Ascending aorta (tissue), 2 donors: ENCODE results near the gene E4F1. TPM values are rescaled to one million over a fixed set of nuclear protein-coding genes. Genes with fewer than 3 reads are reported as not detected.

Experiments
- DNase-seq, 2 donors: peaks; one replicate each; pipeline ENCODE4 v3.0.0-alpha.2; 2019; ENCODE audit warnings: low spot score in 2 of 2
- H3K27ac ChIP-seq, 2 donors: fragments of 200-600 bp; sonication (generic); one replicate each; pipeline ENCODE4 v1.5.1; 2016 to 2017; ENCODE audit warnings: mild to moderate bottlenecking in 1 of 2
- H3K27me3 ChIP-seq: fragments of 200-600 bp; sonication (generic); one replicate; pipeline ENCODE4 v1.5.1; 2017
- H3K36me3 ChIP-seq, 2 donors: fragments of 200-600 bp; sonication (generic); one replicate each; pipeline ENCODE4 v1.5.1; 2016
- H3K4me1 ChIP-seq, 2 donors: fragments of 200-600 bp; sonication (generic); one replicate each; pipeline ENCODE4 v1.5.1; 2016 to 2017; ENCODE audit warnings: mild to moderate bottlenecking in 1 of 2
- H3K4me3 ChIP-seq, 2 donors: fragments of 200-600 bp; sonication (generic); one replicate each; pipeline ENCODE4 v1.5.1; 2016 to 2017; ENCODE audit warnings: mild to moderate bottlenecking in 1 of 2
- H3K9me3 ChIP-seq, 2 donors: fragments of 200-600 bp; sonication (generic); one replicate each; pipeline ENCODE4 v1.5.1; 2016
- intact Hi-C: fragments of 100-400 bp; cut with DNase I; formaldehyde crosslinking; loops from one replicate; pipeline ENCODE4 v1.15.1; 2023
- total RNA-seq: library from RNA; depleted of rRNA; stranded (reverse); fragments of >200 nt; gene quantifications from one replicate; pipeline ENCODE4 v1.1.0, GENCODE V29; 2016
- TF ChIP-seq, protein P1 (sequence below), 3 experiments: fragments of 200-600 bp in 2 of 3; fragments of 450-650 bp in 1 of 3; sonication (generic) in 2 of 3; IDR thresholded peaks; one replicate each; pipeline ENCODE4 v1.5.1; 2016 to 2019; ENCODE audit warnings: antibody characterized with exemption in 3 of 3, mild to moderate bottlenecking in 1 of 3, moderate library complexity in 1 of 3

E4F1 gene
- total RNA-seq, 1 donor from 2014 or later, result 39.7 TPM

GRCh38 chr16:2180461-2180860 is 42.9 kb upstream of the E4F1 start:
- peaks cover 12 to 27% of the 10 kb centered on the region in 2 donors for H3K36me3 ChIP-seq

GRCh38 chr16:2180962-2181923 is 42.1 kb upstream of the E4F1 start:
- TF ChIP-seq, protein P1, sequence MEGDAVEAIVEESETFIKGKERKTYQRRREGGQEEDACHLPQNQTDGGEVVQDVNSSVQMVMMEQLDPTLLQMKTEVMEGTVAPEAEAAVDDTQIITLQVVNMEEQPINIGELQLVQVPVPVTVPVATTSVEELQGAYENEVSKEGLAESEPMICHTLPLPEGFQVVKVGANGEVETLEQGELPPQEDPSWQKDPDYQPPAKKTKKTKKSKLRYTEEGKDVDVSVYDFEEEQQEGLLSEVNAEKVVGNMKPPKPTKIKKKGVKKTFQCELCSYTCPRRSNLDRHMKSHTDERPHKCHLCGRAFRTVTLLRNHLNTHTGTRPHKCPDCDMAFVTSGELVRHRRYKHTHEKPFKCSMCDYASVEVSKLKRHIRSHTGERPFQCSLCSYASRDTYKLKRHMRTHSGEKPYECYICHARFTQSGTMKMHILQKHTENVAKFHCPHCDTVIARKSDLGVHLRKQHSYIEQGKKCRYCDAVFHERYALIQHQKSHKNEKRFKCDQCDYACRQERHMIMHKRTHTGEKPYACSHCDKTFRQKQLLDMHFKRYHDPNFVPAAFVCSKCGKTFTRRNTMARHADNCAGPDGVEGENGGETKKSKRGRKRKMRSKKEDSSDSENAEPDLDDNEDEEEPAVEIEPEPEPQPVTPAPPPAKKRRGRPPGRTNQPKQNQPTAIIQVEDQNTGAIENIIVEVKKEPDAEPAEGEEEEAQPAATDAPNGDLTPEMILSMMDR (IDR thresholded peaks at IDR 0.05), result no peak
- no peak overlapping the region for H3K27ac ChIP-seq
- no peak overlapping the region for H3K4me3 ChIP-seq
- no peak for DNase-seq
- no peaks in the 10 kb centered on the region for H3K4me1 ChIP-seq
- no peaks in the 10 kb centered on the region for H3K27me3 ChIP-seq
- H3K36me3 ChIP-seq, result peaks cover 4 to 19% of the 10 kb centered on the region in 2 donors
- intact Hi-C loops, result no loop called here
- no peaks in the 10 kb centered on the region for H3K9me3 ChIP-seq

More at GRCh38 chr16:2180461-2180860, 42.9 kb upstream of the E4F1 start:
- Histone ChIP-seq H3K27ac (no peak overlapping the region), H3K4me3 (no peak overlapping the region), H3K4me1 (no peaks in the 10 kb centered on the region), H3K27me3 (no peaks in the 10 kb centered on the region), H3K9me3 (no peaks in the 10 kb centered on the region)
- no peak for DNase-seq
- TF ChIP-seq, protein P1 (IDR thresholded peaks at IDR 0.05), result no peak
- intact Hi-C loops, result no loop called here

- no peaks in the 10 kb centered on the region for H3K27me3 ChIP-seq
- H3K36me3 ChIP-seq, result peaks cover 0 to 12% of the 10 kb centered on the region in 2 donors
- no peaks in the 10 kb centered on the region for H3K9me3 ChIP-seq
- H3K4me1 ChIP-seq, result no peaks in the 10 kb centered on the region
- no peak overlapping the region for H3K4me3 ChIP-seq
- TF ChIP-seq, protein P1 (IDR thresholded peaks at IDR 0.05), result no peak
- DNase-seq, result no peak
- no peak overlapping the region for H3K27ac ChIP-seq
- intact Hi-C loops, result no loop called here
These were observed 41.4 kb upstream of the E4F1 start for GRCh38 chr16:2181952-2182351.

- Histone ChIP-seq H3K36me3 (no peaks in the 10 kb centered on the region), H3K27me3 (no peaks in the 10 kb centered on the region), H3K4me3 (no peak overlapping the region), H3K9me3 (no peaks in the 10 kb centered on the region), H3K4me1 (no peaks in the 10 kb centered on the region), H3K27ac (no peak overlapping the region)
- DNase-seq, result no peak
- TF ChIP-seq, protein P1 (IDR thresholded peaks at IDR 0.05), result no peak
- intact Hi-C loops, result no loop called here
These were observed 39.7 kb upstream of the E4F1 start for GRCh38 chr16:2183671-2184070.

- DNase-seq, result no peak
- H3K36me3 ChIP-seq, result no peaks in the 10 kb centered on the region
- no peaks in the 10 kb centered on the region for H3K27me3 ChIP-seq
- TF ChIP-seq, protein P1 (IDR thresholded peaks at IDR 0.05), result no peak
- no peaks in the 10 kb centered on the region for H3K9me3 ChIP-seq
- H3K4me3 ChIP-seq, result no peak overlapping the region
- no peaks in the 10 kb centered on the region for H3K4me1 ChIP-seq
- intact Hi-C loops, result no loop called here
- no peak overlapping the region for H3K27ac ChIP-seq
These were observed 39.0 kb upstream of the E4F1 start for GRCh38 chr16:2184346-2184745.
